Measurements from ENCODE around the gene MINDY4. TPM values are rescaled to one million over a fixed set of nuclear protein-coding genes. Genes with fewer than 3 reads are reported as not detected.

MINDY4 gene
- total and polyA plus RNA-seq, 4 donors = 0.93 to 6.1 (median 1.9) TPM

DNA sequence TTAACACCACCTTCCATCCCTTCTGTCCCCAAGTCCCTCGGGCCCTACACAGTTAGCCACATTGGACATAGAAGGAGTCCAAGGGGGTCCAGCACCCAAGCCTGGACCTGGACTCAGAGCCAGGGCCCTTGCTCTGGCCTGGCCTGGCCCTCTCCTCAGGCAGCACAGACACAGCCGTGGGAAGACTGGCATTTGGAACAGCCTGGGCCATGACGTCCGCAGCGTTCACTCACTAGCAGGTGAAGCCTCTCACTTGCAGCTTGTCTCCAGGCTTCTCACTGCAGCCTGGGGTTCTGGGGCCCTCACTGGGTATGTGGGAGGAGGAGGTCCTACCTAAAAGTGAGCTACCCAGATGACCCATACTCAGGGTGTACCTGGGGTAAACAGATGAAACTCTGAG, 106.8 kb downstream of the MINDY4 start:
- Histone ChIP-seq H3K27ac (ENCODE audit: low read depth in 1 of 2, low read length in 2 of 2) (no peak overlapping the region), H3K4me3 (ENCODE audit: low read depth in 1 of 3, low read length in 3 of 3) (no peak overlapping the region), H3K4me1 (ENCODE audit: control insufficient read depth in 4 of 4, insufficient read depth in 4 of 4, low read length in 3 of 4) (peaks cover 0 to 8% (median 1%) of the 10 kb centered on the region in 4 donors), H3K27me3 (ENCODE audit: control insufficient read depth in 4 of 4, insufficient read depth in 4 of 4, low read length in 3 of 4) (no peaks in the 10 kb centered on the region), H3K36me3 (ENCODE audit: control insufficient read depth in 4 of 4, insufficient read depth in 3 of 4, low read depth in 1 of 4, low read length in 3 of 4) (no peaks in the 10 kb centered on the region), H3K9me3 (ENCODE audit: control insufficient read depth in 4 of 4, low read length in 3 of 4) (no peaks in the 10 kb centered on the region), H3K9ac (ENCODE audit: low read depth in 1 of 2, low read length in 2 of 2) (no peak overlapping the region)
- no peak for TF ChIP-seq ATF3 (IDR thresholded peaks at IDR 0.05)
- TF ChIP-seq, protein P1, sequence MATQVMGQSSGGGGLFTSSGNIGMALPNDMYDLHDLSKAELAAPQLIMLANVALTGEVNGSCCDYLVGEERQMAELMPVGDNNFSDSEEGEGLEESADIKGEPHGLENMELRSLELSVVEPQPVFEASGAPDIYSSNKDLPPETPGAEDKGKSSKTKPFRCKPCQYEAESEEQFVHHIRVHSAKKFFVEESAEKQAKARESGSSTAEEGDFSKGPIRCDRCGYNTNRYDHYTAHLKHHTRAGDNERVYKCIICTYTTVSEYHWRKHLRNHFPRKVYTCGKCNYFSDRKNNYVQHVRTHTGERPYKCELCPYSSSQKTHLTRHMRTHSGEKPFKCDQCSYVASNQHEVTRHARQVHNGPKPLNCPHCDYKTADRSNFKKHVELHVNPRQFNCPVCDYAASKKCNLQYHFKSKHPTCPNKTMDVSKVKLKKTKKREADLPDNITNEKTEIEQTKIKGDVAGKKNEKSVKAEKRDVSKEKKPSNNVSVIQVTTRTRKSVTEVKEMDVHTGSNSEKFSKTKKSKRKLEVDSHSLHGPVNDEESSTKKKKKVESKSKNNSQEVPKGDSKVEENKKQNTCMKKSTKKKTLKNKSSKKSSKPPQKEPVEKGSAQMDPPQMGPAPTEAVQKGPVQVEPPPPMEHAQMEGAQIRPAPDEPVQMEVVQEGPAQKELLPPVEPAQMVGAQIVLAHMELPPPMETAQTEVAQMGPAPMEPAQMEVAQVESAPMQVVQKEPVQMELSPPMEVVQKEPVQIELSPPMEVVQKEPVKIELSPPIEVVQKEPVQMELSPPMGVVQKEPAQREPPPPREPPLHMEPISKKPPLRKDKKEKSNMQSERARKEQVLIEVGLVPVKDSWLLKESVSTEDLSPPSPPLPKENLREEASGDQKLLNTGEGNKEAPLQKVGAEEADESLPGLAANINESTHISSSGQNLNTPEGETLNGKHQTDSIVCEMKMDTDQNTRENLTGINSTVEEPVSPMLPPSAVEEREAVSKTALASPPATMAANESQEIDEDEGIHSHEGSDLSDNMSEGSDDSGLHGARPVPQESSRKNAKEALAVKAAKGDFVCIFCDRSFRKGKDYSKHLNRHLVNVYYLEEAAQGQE (IDR thresholded peaks at IDR 0.05) = no peak
- no peak for TF ChIP-seq CTCF (IDR thresholded peaks at IDR 0.05; ENCODE audit: low read depth, low read length, missing input control)
- no peak for TF ChIP-seq RAD21 (IDR thresholded peaks at IDR 0.05)
- 86% methylated on average over 5 of the region's 5 CpGs for WGBS
- DNase-seq (ENCODE audit: low spot score) = no peak

- Histone ChIP-seq H3K9ac (ENCODE audit: low read depth in 1 of 2, low read length in 2 of 2) (no peak overlapping the region), H3K36me3 (ENCODE audit: control insufficient read depth in 4 of 4, insufficient read depth in 3 of 4, low read depth in 1 of 4, low read length in 3 of 4) (no peaks in the 10 kb centered on the region), H3K27me3 (ENCODE audit: control insufficient read depth in 4 of 4, insufficient read depth in 4 of 4, low read length in 3 of 4) (no peaks in the 10 kb centered on the region), H3K27ac (ENCODE audit: low read depth in 1 of 2, low read length in 2 of 2) (no peak overlapping the region), H3K4me1 (ENCODE audit: control insufficient read depth in 4 of 4, insufficient read depth in 4 of 4, low read length in 3 of 4) (peaks cover 0 to 8% (median 1%) of the 10 kb centered on the region in 4 donors), H3K4me3 (ENCODE audit: low read depth in 1 of 3, low read length in 3 of 3) (no peak overlapping the region), H3K9me3 (ENCODE audit: control insufficient read depth in 4 of 4, low read length in 3 of 4) (no peaks in the 10 kb centered on the region)
- TF ChIP-seq FOXA1 (IDR thresholded peaks at IDR 0.05) = no peak
- peak; percentile 62 for TF ChIP-seq NR2F2 (IDR thresholded peaks at IDR 0.05)
- TF ChIP-seq, protein P1 (IDR thresholded peaks at IDR 0.05) = no peak
- WGBS = 86% methylated on average over 14 of the region's 14 CpGs
- no peak for DNase-seq (ENCODE audit: low spot score)
Observed at GRCh38 chr7:30879139-30880124, 108.2 kb downstream of the MINDY4 start.
